HFF-Myc (cell line): ENCODE results near the gene ARHGAP44.

Source experiments
- DNase-seq: peaks from one replicate; pipeline ENCODE4 v3.0.0-alpha.2; 2011; ENCODE audit warnings: low read depth; ENCODE audit errors: extremely low read depth
- H3K4me3 ChIP-seq: replicated peaks from 2 replicates; pipeline ENCODE4 v1.5.1; 2011; ENCODE audit warnings: low read depth, mild to moderate bottlenecking, control low read depth, low read length
- CTCF ChIP-seq: IDR thresholded peaks from 2 replicates; pipeline ENCODE4 v1.5.1; 2012; ENCODE audit warnings: mild to moderate bottlenecking, low read depth, low read length, control low read depth; ENCODE audit errors: missing control alignments

The ARHGAP44 gene

GRCh38 chr17:12983991-12984884, 194.9 kb downstream of the ARHGAP44 start:
- no peak overlapping the region for H3K4me3 ChIP-seq
- no peak for TF ChIP-seq CTCF
- no peak for DNase-seq

- no peak for TF ChIP-seq CTCF
- no peak for DNase-seq
- H3K4me3 ChIP-seq = no peak overlapping the region
Measured at GRCh38 chr17:12985431-12986293, 196.4 kb downstream of the ARHGAP44 start.

GRCh38 chr17:12987120-12987519, 197.8 kb downstream of the ARHGAP44 start:
- no peak for TF ChIP-seq CTCF
- no peak overlapping the region for H3K4me3 ChIP-seq
- no peak for DNase-seq

GRCh38 chr17:12990041-12990808, 200.9 kb downstream of the ARHGAP44 start:
- H3K4me3 ChIP-seq = no peak overlapping the region
- no peak for TF ChIP-seq CTCF
- DNase-seq = no peak

GRCh38 chr17:12990926-12991325, 201.6 kb downstream of the ARHGAP44 start:
- TF ChIP-seq CTCF = no peak
- no peak overlapping the region for H3K4me3 ChIP-seq
- no peak for DNase-seq

- no peak for TF ChIP-seq CTCF
- H3K4me3 ChIP-seq = no peak overlapping the region
- DNase-seq = no peak
Measured at GRCh38 chr17:12992676-12993075, 203.4 kb downstream of the ARHGAP44 start.
